Vagina (tissue), 2 donors: ENCODE measurements around the gene OR10J1.

ENCODE experiments used
- POLR2A ChIP-seq, 2 donors: fragments of 450-650 bp; IDR thresholded peaks; one replicate each; pipeline ENCODE4 v1.6.1; 2017; ENCODE audit warnings: antibody characterized with exemption in 2 of 2, mild to moderate bottlenecking in 2 of 2, moderate library complexity in 2 of 2
- POLR2AphosphoS5 ChIP-seq, 2 donors: sonication (generic); formaldehyde crosslinking; IDR thresholded peaks; one replicate each; pipeline ENCODE4 v1.9.0; 2017; ENCODE audit warnings: antibody characterized with exemption in 2 of 2, mild to moderate bottlenecking in 2 of 2, low read depth in 1 of 2; ENCODE audit not compliant: insufficient read depth in 1 of 2
- TF ChIP-seq, protein P1 (sequence below), 3 experiments: fragments of 450-650 bp in 2 of 3; fragments of 200-600 bp in 1 of 3; sonication (generic) in 1 of 3; IDR thresholded peaks; one replicate each; pipeline ENCODE4 v1.5.1; 2017 to 2019; ENCODE audit warnings: antibody characterized with exemption in 3 of 3, mild to moderate bottlenecking in 2 of 3, moderate library complexity in 2 of 3

DNA sequence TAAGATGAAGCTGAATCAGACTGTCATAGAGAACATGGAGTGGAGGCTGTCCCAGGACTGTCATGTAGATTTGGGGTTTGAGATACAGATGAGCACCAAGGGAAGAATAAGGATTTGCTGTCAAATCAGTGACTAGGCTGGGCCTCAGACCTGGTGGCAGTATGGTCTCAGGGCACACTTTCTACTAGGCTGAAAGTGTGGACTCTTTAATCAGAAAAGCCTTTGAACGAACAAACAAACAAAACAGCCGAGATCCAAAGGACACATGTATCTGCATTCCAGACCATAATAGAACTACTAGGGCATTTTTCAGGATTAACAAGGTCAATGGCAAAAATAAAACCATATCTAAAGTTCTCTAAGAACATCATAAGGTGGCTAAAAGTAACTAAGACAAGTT, 2.9 kb downstream of the OR10J1 start:
- TF ChIP-seq, protein P1, sequence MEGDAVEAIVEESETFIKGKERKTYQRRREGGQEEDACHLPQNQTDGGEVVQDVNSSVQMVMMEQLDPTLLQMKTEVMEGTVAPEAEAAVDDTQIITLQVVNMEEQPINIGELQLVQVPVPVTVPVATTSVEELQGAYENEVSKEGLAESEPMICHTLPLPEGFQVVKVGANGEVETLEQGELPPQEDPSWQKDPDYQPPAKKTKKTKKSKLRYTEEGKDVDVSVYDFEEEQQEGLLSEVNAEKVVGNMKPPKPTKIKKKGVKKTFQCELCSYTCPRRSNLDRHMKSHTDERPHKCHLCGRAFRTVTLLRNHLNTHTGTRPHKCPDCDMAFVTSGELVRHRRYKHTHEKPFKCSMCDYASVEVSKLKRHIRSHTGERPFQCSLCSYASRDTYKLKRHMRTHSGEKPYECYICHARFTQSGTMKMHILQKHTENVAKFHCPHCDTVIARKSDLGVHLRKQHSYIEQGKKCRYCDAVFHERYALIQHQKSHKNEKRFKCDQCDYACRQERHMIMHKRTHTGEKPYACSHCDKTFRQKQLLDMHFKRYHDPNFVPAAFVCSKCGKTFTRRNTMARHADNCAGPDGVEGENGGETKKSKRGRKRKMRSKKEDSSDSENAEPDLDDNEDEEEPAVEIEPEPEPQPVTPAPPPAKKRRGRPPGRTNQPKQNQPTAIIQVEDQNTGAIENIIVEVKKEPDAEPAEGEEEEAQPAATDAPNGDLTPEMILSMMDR (IDR thresholded peaks at IDR 0.05) = no peak
- TF ChIP-seq POLR2AphosphoS5 (IDR thresholded peaks at IDR 0.05; ENCODE audit: insufficient read depth in 1 of 2, low read depth in 1 of 2) (no peak), POLR2A (IDR thresholded peaks at IDR 0.05) (no peak)
